ENCODE measurements around the gene AGBL1.

AGBL1 gene

DNA sequence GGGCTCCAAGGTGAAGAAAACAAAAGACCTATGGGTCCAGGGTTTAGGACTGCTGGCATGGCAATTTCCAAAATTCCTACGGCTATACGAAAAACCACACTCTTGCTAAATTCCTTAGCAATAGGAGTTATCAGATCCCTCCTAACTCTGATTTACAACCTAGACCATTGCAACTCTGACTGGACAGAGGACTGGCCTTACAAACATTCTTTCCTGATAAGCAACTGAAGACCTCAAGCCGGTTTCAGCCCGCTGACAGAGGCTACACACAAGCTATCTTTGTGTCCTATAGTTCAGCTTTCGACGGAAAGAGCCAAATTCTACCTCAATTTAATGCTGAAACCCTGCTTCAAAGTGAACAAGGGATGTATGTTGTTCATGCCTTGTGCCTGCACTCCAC is 38.3 kb upstream of the AGBL1 start:
- H3K27me3 ChIP-seq (ENCODE audit: insufficient read depth, poor library complexity, severe bottlenecking) = peaks cover 8% of the 10 kb centered on the region
- H3K36me3 ChIP-seq (ENCODE audit: low read depth) = no peaks in the 10 kb centered on the region
- no peaks in the 10 kb centered on the region for H3K4me1 ChIP-seq (ENCODE audit: insufficient read depth, poor library complexity, severe bottlenecking)
- DNase-seq (ENCODE audit: low spot score) (no peak), ATAC-seq (ENCODE audit: low read depth) (no peak)
- no peaks in the 10 kb centered on the region for H3K9me3 ChIP-seq (ENCODE audit: severe bottlenecking)
- TF ChIP-seq CTCF (IDR thresholded peaks at IDR 0.05; ENCODE audit: poor library complexity, severe bottlenecking) = no peak
- H3K27ac ChIP-seq (ENCODE audit: poor library complexity, severe bottlenecking) = no peak overlapping the region
- H3K4me3 ChIP-seq (ENCODE audit: severe bottlenecking) = no peak overlapping the region

GRCh38 chr15:86042226-86042625 is 37.4 kb upstream of the AGBL1 start:
- H3K4me3 ChIP-seq (ENCODE audit: severe bottlenecking) = no peak overlapping the region
- H3K9me3 ChIP-seq (ENCODE audit: severe bottlenecking) = no peaks in the 10 kb centered on the region
- no peak overlapping the region for H3K27ac ChIP-seq (ENCODE audit: poor library complexity, severe bottlenecking)
- DNase-seq (ENCODE audit: low spot score) (no peak), ATAC-seq (ENCODE audit: low read depth) (no peak)
- no peak for TF ChIP-seq CTCF (IDR thresholded peaks at IDR 0.05; ENCODE audit: poor library complexity, severe bottlenecking)
- peaks cover 8% of the 10 kb centered on the region for H3K27me3 ChIP-seq (ENCODE audit: insufficient read depth, poor library complexity, severe bottlenecking)
- H3K4me1 ChIP-seq (ENCODE audit: insufficient read depth, poor library complexity, severe bottlenecking) = no peaks in the 10 kb centered on the region
- H3K36me3 ChIP-seq (ENCODE audit: low read depth) = no peaks in the 10 kb centered on the region

- no peak overlapping the region for H3K27ac ChIP-seq (ENCODE audit: poor library complexity, severe bottlenecking)
- peaks cover 13% of the 10 kb centered on the region for H3K27me3 ChIP-seq (ENCODE audit: insufficient read depth, poor library complexity, severe bottlenecking)
- no peaks in the 10 kb centered on the region for H3K4me1 ChIP-seq (ENCODE audit: insufficient read depth, poor library complexity, severe bottlenecking)
- no peak for DNase-seq (ENCODE audit: low spot score)
- H3K9me3 ChIP-seq (ENCODE audit: severe bottlenecking) = no peaks in the 10 kb centered on the region
- ATAC-seq (ENCODE audit: low read depth) = peak; percentile 31; the same call in 1 of the 3 replicates
- no peak overlapping the region for H3K4me3 ChIP-seq (ENCODE audit: severe bottlenecking)
- no peaks in the 10 kb centered on the region for H3K36me3 ChIP-seq (ENCODE audit: low read depth)
- no peak for TF ChIP-seq CTCF (IDR thresholded peaks at IDR 0.05; ENCODE audit: poor library complexity, severe bottlenecking)
Measured at GRCh38 chr15:86044981-86045380, 34.7 kb upstream of the AGBL1 start.

DNA sequence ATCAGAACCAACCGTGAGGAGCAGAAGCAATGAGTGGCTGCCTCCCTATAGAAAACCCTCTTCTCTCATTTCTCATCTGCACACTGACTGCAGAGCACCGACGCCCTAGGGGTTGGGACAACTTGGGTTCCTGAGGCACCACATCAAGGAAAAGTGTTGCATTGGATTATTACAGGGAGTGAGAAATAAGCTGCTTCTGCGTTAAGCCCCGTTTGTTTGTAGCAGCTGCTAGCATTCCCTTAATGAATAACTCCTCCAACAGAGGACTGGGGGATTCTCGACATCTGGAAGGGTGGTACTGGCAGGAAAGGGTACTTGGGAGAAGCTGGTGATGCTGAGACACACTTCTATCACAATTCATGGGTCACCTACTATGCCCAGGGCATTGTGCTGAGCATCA is 25.3 kb upstream of the AGBL1 start:
- Histone ChIP-seq H3K4me1 (ENCODE audit: insufficient read depth, poor library complexity, severe bottlenecking) (no peaks in the 10 kb centered on the region), H3K36me3 (ENCODE audit: low read depth) (no peaks in the 10 kb centered on the region), H3K27ac (ENCODE audit: poor library complexity, severe bottlenecking) (no peak overlapping the region), H3K4me3 (ENCODE audit: severe bottlenecking) (no peak overlapping the region), H3K9me3 (ENCODE audit: severe bottlenecking) (no peaks in the 10 kb centered on the region), H3K27me3 (ENCODE audit: insufficient read depth, poor library complexity, severe bottlenecking) (peaks cover 8% of the 10 kb centered on the region)
- ATAC-seq (ENCODE audit: low read depth) = no peak
- DNase-seq (ENCODE audit: low spot score) = no peak
- no peak for TF ChIP-seq CTCF (IDR thresholded peaks at IDR 0.05; ENCODE audit: poor library complexity, severe bottlenecking)

- Histone ChIP-seq H3K27me3 (ENCODE audit: insufficient read depth, poor library complexity, severe bottlenecking) (peaks cover 2% of the 10 kb centered on the region), H3K27ac (ENCODE audit: poor library complexity, severe bottlenecking) (no peak overlapping the region), H3K4me3 (ENCODE audit: severe bottlenecking) (no peak overlapping the region), H3K9me3 (ENCODE audit: severe bottlenecking) (no peaks in the 10 kb centered on the region), H3K4me1 (ENCODE audit: insufficient read depth, poor library complexity, severe bottlenecking) (no peaks in the 10 kb centered on the region), H3K36me3 (ENCODE audit: low read depth) (no peaks in the 10 kb centered on the region)
- ATAC-seq (ENCODE audit: low read depth) = no peak
- DNase-seq (ENCODE audit: low spot score) = no peak
- TF ChIP-seq CTCF (IDR thresholded peaks at IDR 0.05; ENCODE audit: poor library complexity, severe bottlenecking) = no peak
Measured at GRCh38 chr15:86055688-86056087, 24.0 kb upstream of the AGBL1 start.
